ENCODE measurements around the gene MPPED2.

DNA sequence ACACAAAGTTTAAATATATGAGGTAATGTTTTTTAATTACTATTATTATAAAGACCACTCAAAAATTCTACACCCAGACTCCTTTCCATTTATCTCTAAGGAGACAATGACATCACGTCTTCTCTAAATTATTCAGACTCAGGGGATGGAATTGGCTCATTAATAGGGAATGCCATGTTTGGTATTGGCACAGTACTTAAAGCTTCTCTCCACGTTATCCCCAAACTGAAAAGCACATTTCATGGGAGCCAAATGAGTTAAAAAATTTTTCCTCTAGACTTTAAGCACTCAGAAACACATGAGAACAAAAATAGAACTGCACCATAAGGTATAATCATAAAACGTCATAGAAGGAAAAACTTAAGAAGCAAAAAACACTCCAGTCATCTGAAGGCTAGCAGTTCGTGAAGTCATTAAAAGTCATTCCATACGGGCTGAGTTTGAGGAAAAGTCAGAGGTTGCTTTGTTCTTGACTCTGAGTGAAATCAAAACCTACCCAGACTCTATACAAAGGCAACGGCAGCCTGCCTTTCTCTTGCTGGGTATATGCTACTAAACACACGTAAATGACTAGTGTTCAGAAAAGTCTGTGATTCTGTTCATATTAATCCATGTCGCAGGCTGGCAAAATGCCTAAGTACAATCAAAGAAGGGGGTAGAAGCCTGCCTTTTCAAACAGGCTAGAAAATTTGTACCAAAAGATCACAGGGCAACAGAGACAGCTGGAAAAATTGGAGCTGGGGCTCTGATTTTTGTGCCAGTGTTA lies 8.7 kb upstream of the MPPED2 start:
- TF ChIP-seq SIN3A (IDR thresholded peaks at IDR 0.05; ENCODE audit: borderline replicate concordance, insufficient read depth, low read length) (no peak), POLR2AphosphoS5 (IDR thresholded peaks at IDR 0.05; ENCODE audit: low read depth, low read length) (no peak), FOXP2 (optimal IDR thresholded peaks at IDR 0.05; ENCODE audit: borderline replicate concordance, extremely low read depth, extremely low read length, insufficient read depth) (no peak)

All from PFSK-1 (cell line).